Stimulated activated naive CD8-positive, alpha-beta T cell treated with anti-CD3 and anti-CD28 coated beads, Interleukin-15, Interleukin-2, amounts not matched to agents 100 U/mL and 50 U/mL, for 24 hours (primary cell): ENCODE data around the gene ZNF365.
A peak's percentile ranks its signal among the peaks of the same experiment; 100 is the strongest.

Experiments
- ATAC-seq: fragments of 150-1000 bp; cut with Tn5 transposase; one replicate; pipeline ENCODE4 v1.10.0; 2021
- DNase-seq: peaks from one replicate; pipeline ENCODE4 v3.0.0; 2021

Gene ZNF365

GRCh38 chr10:62422068-62422590, 48.0 kb downstream of the ZNF365 start:
- ATAC-seq (no peak), DNase-seq (no peak)

DNA sequence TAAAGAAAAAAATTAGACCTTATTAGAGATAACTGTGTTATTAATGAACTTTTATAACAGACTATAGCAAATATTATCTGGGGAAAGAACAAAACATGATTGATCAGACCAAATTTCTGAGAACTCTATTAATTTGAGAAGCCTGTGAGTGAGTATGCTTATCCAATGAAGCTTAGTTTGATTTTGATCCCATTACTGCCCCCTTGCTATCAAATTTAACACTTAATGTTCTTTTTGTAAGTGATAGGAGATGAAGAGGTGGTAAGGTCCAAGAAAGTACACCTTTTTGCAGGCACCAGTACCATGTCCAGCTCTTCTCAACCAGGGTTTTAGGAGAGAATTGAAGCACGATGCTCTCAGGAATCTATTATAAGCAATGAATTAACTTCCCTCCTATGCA, 49.9 kb downstream of the ZNF365 start:
- no peak for DNase-seq

DNA sequence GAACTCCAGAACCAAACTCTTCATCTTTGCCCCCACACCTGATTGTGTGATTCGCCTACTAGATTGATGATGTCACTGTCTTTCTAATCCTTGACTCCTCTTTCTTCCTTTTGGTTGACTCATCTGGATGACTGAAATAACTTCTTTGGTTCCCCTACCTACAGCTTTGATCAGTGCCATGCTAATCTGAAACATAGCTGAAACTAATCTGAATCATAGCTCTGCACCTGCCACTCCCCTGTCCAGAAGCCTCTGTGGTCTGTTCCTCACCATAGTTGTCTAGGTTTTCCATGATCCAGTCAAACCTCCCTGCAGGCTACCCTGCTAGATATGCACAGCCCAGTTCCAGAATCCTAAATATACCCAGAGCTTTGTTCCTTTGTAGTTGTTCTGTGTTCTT, 51.9 kb downstream of the ZNF365 start:
- peak; percentile 98 for ATAC-seq

More for the DNA sequence above, 49.9 kb downstream of the ZNF365 start:
- no peak for ATAC-seq

DNA sequence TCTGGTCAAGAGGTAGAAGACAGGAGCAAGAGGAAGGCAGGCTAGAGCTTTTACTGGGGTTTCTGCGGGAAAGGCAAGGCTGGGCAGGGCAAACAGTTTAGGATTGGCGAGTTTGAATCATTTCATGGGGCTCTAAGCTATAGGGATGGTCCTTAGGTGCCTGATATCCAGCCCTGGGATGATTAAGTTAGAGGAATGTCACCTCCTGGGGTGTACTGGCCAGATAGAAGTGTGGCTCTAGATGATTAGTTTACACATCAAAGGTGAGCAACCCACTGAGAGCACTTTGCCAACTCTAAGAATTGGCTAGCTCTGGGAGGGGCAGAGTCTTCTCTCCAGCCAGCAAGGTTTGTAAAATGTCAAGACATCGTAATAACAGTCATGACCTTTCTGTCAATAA, 52.4 kb downstream of the ZNF365 start:
- DNase-seq (no peak), ATAC-seq (no peak)

More for the DNA sequence above, 51.9 kb downstream of the ZNF365 start:
- peak; percentile 25 for DNase-seq

DNA sequence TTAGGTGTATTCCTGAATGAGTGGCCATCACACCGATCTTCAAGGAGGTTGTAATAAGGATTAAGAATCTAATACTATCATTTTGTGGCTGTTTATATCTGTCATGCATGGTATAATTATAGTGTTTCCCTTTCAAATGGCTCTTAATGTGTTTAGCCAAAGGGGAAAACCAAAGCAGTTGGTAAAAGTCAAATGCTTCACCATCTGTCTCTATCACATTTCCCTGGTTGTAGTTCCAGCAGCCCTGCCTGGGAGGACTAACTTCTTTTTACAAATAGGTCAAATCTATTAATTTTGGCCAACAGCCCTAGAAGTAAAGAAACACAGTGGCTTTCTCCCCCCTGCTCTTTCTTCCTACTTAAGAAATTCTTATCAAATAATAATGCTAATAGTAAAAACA, 56.7 kb downstream of the ZNF365 start:
- no peak for DNase-seq
- no peak for ATAC-seq

DNA sequence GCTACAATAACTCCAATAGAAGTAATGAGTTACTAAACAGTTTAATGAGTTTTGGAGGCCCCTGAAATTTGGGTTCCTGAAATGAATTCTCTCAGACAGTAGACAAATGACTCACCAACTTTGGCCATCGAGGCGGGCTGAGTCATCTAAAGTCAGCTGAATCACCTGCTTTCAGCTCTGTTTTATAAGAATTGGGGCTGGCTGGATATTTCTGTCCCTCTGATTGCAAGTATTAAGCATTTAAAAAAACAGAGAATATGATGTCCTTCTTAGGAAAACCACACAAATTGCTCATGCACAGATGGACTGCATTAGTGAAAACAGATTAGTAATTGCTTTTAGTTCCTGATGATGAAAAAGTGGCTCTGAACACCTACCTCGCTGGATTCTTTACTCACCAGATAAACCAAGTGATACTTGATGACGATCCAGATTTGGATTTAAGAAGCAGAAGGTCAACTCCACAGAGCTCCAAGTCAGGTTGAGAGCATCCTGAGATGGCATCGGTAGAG, 59.1 kb downstream of the ZNF365 start:
- peak; percentile 80 for ATAC-seq
- peak; percentile 61 for DNase-seq

DNA sequence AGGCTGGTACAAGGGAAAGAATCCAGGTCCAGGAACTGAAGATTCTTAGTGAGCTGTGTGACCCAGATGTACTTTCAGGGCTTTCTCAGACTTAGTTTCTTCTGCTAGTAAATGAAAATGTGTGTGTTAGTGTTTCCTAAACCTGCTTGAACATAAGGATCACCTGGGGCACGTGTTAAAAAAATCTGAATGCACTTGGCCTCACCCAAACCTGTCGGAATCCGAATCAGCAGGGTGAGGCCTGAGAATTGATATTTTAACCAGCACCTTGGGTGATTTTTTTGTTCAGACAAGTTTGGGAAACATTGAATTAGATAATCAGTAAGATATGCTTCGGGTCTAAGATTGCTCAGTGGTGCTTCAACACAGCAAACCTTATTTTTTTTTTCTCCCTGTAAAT, 59.7 kb downstream of the ZNF365 start:
- ATAC-seq, result no peak
- no peak for DNase-seq

DNA sequence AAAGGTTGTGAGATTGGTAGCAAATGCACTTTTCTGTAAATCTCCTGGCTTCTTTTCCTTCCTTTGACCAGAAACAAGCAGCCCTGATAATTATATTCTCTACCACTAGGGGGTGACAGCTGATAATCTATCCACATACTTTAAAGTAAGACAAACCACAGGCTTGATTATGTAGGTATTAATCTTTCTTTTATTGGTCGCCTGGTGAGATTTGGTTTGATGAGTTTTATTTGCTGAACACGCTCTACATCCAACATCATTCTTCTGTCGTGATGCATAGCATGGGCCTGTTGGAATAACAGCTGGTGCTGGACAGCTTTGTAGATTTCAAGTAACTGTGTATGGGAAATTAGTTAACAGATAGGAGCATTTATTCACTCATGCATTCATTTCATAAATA, 63.5 kb downstream of the ZNF365 start:
- ATAC-seq, result no peak

DNA sequence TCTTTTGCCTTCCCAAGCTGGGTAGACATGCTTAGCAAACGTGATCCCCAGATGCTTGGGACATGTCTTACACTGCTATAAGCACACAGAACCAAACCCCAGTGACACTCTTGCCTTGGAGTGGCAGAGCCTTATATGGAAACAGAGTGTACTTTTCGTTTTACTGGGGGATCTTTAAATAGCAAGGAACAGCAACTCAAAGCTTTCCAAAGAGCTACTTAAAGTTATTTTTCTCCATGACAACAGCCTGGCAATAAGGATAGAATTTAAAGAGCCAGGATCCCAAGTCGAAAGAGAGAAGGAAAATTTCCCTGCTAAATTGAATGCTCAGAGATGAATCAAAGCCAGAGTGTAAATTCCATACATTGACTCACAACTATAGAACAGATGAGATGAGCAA, 67.8 kb downstream of the ZNF365 start:
- ATAC-seq (no peak), DNase-seq (no peak)

More for the DNA sequence above, 63.5 kb downstream of the ZNF365 start:
- no peak for DNase-seq

- DNase-seq (no peak), ATAC-seq (no peak)
These were observed 68.9 kb downstream of the ZNF365 start for GRCh38 chr10:62442894-62443669.

DNA sequence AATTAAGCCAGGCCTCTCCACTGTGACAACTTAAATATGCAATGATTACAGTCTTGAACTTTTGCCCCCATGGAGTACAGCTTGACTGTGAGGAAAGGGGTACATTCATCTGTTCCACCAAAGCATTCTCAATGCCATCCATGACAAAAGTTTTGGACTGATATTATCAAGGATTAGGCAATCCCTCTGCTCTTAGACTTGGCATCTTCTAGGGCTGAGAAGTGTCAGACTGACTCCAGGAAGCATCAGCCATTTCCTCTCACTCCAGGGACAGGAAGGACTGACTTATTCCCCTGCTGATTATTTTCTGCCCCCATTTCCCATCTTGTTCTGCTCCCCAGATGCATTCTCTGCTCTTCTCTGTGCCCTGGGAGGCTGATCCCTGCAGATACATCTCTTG, 69.7 kb downstream of the ZNF365 start:
- ATAC-seq, result no peak
- no peak for DNase-seq

DNA sequence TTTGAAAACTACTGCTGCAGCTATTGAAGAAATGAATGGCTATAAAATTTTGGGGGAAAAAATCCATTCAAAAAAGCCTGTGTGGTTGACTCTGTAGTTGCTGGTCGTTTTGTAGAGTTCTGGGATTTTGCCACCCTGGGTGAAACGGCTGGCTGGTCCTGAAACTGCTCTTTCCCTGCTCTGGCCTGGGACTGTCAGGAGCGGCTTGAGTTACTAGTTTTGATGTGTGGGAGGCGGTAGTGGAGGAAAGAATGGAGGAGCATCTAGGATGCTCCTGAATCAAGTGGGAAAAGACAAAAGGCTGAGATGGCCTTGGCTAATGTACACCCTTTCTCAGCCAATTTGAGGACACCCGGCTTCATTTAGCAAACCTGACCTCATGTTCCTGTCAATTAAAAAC, 72.5 kb downstream of the ZNF365 start:
- no peak for DNase-seq
- ATAC-seq, result no peak

DNA sequence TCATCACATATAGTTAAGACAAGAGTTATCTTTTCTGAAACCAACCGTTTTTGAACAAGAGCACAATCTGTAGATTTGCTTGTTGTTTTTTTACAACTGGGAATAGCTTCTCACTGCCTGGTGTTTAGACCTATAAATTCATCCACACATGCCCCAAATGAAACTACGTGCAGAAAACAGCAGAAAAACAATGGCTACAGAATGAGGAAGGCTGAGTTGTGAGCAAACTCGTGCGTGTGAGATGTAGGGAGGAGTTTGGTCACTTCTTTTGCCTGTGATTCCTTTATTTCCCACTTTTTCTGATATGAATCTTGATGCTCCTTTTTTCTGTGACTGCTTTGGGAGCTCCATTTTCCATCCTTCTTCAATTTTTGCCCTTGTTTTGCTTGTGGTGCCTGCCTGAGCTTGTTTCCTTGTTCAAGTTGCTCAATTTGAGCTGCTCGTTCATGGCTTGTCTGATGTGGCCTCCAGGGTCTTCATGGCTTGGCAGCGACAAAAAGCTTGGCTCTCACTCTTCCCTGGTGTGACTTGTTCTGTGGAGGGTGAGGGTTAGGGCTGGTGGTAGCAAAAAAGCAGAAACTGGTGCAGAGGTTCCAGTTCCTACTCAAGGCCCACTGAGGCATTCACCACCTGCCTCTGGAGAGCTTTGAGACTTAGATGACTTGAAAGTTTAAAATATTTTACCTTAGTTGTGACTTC, 76.9 kb downstream of the ZNF365 start:
- DNase-seq, result no peak
- ATAC-seq, result no peak

DNA sequence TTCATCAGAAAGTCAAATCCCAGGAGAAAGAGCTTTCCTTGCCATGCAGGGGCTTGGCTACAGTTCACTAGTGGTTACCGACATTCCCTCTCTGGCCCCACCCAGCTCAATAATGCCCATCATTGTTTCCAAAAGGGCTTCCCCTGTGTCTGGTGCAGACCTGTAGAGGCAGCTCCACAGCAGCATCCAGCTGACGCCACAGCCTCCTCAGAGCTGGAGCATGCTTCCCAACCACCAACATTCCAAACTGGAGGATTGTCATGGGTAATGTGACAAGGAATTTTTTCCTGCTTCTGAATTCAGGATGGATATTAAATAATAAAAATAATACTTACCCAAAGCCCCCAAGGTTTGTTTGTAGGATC, 77.4 kb downstream of the ZNF365 start:
- DNase-seq (no peak), ATAC-seq (no peak)
